D341Med (cell line): Measurements from ENCODE around the gene CAMKMT.
"Not testable (repeated sequence)": the region's sequence is repeated elsewhere in the genome, so short reads cannot be mapped to it uniquely, and the experiment has no call there.

ENCODE experiments used
- DNase-seq: peaks from one replicate; pipeline ENCODE4 v3.0.0; 2012; ENCODE audit warnings: low spot score

The CAMKMT gene

GRCh38 chr2:44360749-44361329 is 908 bp upstream of the CAMKMT start:
- DNase-seq, result no peak

- DNase-seq, result peak; percentile 56
These were observed 664 bp downstream of the CAMKMT start for GRCh38 chr2:44362207-44363015.

GRCh38 chr2:44364604-44365003 is 2.9 kb downstream of the CAMKMT start:
- DNase-seq, result no peak

GRCh38 chr2:44367591-44367990 is 5.8 kb downstream of the CAMKMT start:
- no peak for DNase-seq

- DNase-seq, result no peak
These were observed 7.6 kb downstream of the CAMKMT start for GRCh38 chr2:44369392-44369791.

- DNase-seq, result no peak
These were observed 9.7 kb downstream of the CAMKMT start for GRCh38 chr2:44371445-44371844.

- DNase-seq, result no peak
These were observed 10.5 kb downstream of the CAMKMT start for GRCh38 chr2:44372246-44372645.

GRCh38 chr2:44377486-44377885 is 15.7 kb downstream of the CAMKMT start:
- no peak for DNase-seq

GRCh38 chr2:44385226-44385625 is 23.5 kb downstream of the CAMKMT start:
- not testable (repeated sequence) for DNase-seq

- no peak for DNase-seq
These were observed 27.1 kb downstream of the CAMKMT start for GRCh38 chr2:44388877-44389276.

- DNase-seq, result no peak
These were observed 28.1 kb downstream of the CAMKMT start for GRCh38 chr2:44389895-44390294.

GRCh38 chr2:44392338-44392943 is 30.7 kb downstream of the CAMKMT start:
- DNase-seq, result no peak

- DNase-seq, result no peak
These were observed 35.9 kb downstream of the CAMKMT start for GRCh38 chr2:44397447-44398175.

GRCh38 chr2:44398243-44398897 is 36.6 kb downstream of the CAMKMT start:
- no peak for DNase-seq

- no peak for DNase-seq
These were observed 59.0 kb downstream of the CAMKMT start for GRCh38 chr2:44420725-44421124.

- no peak for DNase-seq
These were observed 62.5 kb downstream of the CAMKMT start for GRCh38 chr2:44424211-44424610.

- no peak for DNase-seq
These were observed 67.3 kb downstream of the CAMKMT start for GRCh38 chr2:44429034-44429433.

- no peak for DNase-seq
These were observed 68.6 kb downstream of the CAMKMT start for GRCh38 chr2:44430342-44430741.

GRCh38 chr2:44433895-44434294 is 72.1 kb downstream of the CAMKMT start:
- no peak for DNase-seq

GRCh38 chr2:44441200-44441599 is 79.5 kb downstream of the CAMKMT start:
- no peak for DNase-seq

GRCh38 chr2:44442019-44442418 is 80.3 kb downstream of the CAMKMT start:
- no peak for DNase-seq

- DNase-seq, result no peak
These were observed 81.8 kb downstream of the CAMKMT start for GRCh38 chr2:44443517-44443916.
